Measurements from ENCODE around the gene PRSS8.

The PRSS8 gene

DNA sequence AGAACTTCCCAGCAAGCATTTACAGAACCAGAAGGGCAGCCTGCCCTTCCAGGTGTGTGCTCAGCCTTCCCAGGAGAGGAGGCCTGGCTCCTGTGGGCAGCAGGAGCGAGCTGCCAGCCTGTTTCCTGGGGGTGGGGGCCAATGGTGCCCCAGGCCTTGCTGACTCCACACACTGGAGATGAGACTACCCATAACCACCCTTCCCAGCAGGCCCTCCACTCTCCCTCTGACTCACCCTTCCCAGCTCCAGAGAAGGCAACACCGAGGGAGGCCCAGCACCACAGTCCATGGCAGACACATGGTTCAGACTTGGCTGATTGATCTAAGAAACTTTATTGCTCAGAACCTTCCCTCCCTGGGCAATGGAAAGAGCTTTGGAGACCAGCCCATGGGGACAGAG is 45.0 kb downstream of the PRSS8 start:
- no peak overlapping the region for H3K4me3 ChIP-seq (ENCODE audit: low read depth, low read length)
- TF ChIP-seq, protein P1, sequence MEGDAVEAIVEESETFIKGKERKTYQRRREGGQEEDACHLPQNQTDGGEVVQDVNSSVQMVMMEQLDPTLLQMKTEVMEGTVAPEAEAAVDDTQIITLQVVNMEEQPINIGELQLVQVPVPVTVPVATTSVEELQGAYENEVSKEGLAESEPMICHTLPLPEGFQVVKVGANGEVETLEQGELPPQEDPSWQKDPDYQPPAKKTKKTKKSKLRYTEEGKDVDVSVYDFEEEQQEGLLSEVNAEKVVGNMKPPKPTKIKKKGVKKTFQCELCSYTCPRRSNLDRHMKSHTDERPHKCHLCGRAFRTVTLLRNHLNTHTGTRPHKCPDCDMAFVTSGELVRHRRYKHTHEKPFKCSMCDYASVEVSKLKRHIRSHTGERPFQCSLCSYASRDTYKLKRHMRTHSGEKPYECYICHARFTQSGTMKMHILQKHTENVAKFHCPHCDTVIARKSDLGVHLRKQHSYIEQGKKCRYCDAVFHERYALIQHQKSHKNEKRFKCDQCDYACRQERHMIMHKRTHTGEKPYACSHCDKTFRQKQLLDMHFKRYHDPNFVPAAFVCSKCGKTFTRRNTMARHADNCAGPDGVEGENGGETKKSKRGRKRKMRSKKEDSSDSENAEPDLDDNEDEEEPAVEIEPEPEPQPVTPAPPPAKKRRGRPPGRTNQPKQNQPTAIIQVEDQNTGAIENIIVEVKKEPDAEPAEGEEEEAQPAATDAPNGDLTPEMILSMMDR (IDR thresholded peaks at IDR 0.05; ENCODE audit: low read depth, low read length): no peak

DNA sequence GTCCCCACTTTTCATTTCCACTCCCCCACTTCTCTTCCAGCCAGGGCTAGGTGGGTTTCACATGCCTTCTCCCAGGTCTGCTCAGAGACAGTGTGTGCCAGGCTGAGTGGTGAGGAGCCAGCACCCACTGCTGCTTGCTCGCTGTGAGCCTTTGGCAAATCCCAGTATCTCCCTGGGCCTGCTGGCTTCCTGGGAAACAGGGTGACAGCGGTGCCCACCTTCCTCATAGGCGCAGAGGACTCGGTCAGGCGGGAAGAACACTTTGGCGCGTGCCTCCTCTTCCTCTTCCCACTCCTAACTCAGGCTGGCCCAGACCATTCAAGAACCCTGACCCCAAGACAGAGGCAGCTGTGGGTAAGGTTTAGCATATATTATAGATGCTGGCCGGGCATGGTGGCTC is 46.3 kb downstream of the PRSS8 start:
- TF ChIP-seq, protein P1 (IDR thresholded peaks at IDR 0.05; ENCODE audit: low read depth, low read length): no peak

DNA sequence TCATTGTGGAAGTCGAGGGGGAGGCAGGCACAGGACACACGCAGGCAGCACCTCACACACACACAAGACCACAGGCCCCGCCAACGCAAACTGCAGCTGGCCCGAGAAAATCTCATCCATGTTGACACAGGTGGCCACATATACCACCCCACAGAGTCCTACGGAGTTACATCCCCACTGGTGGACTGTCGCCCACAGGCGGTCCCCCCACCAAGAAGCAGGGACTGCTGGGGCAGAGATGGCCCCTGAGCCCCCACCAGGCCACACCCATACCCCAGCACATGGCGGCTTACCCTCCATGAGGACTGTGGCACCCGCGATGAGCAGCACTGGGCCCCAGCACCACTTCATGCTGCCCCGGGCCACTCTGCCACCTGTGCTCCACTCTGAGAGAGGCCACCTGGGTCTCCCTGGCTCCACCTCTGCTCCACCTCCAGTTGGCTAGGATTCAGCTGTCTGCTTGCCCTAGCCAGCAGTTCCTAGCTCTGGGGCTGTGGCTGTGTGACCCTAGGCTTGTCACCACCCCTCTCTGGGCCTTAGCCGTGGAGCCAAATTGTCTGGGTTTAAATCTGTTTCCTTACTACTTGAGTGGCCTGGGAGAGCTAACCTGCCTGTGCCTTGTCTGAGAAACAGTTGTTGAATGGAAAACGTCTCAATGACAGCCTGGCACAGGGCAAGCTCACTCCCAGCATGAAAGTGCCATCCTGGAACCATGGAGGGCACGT is 46.9 kb downstream of the PRSS8 start, which contains the start of gene PRSS53:
TSS of gene PRSS53 (minus strand) at position 485 of the 725 bp plus-strand sequence. CDS start at position 351, 134 bp downstream.
- TF ChIP-seq, protein P1 (IDR thresholded peaks at IDR 0.05; ENCODE audit: low read depth, low read length): no peak
- no peak within 1 kb of the TSS for H3K4me3 ChIP-seq (ENCODE audit: low read depth, low read length)

More for the DNA sequence above, 46.3 kb downstream of the PRSS8 start:
- no peak overlapping the region for H3K4me3 ChIP-seq (ENCODE audit: low read depth, low read length)

DNA sequence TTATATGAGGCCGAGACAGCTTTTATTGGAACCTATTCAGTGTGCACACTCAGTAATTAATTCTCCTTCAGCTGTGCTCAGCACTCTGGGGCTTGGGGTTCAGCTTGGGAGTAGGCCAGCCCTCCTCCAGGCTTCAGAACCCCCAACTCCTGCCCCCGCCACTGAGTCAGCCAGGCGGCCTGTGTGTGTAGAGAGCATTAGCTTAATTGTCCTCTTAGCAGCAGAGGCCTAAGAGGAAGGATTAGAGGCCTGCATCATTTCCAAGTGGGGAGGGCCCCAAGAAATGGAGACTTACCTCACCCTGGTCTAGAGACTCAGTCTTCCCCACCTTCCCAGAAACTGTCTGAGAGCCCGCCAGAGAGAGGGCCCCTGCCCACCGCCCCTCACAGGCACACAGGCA is 47.6 kb downstream of the PRSS8 start:
- H3K4me3 ChIP-seq (ENCODE audit: low read depth, low read length): no peak overlapping the region
- TF ChIP-seq, protein P1 (IDR thresholded peaks at IDR 0.05; ENCODE audit: low read depth, low read length): no peak

DNA sequence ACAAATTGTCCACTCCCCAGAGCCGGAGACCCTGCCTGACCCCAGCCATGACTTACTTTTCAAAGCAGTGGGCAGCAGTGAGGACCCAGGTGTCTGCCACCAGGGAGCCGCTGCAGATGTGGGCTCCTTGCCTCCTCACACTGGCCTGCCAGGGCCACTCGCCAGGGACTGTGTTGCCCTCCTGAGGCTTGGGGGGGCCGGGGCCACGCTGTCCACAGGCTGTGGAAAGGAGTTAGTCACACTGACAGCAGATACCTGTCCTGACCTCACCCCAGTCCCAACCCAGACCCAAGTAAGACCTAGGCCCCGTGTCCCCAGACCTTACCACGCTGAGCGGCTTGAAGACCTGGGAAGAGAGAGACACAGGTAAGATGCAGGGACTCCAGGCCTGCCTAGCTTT is 48.0 kb downstream of the PRSS8 start:
- no peak overlapping the region for H3K4me3 ChIP-seq (ENCODE audit: low read depth, low read length)
- TF ChIP-seq, protein P1 (IDR thresholded peaks at IDR 0.05; ENCODE audit: low read depth, low read length): no peak

DNA sequence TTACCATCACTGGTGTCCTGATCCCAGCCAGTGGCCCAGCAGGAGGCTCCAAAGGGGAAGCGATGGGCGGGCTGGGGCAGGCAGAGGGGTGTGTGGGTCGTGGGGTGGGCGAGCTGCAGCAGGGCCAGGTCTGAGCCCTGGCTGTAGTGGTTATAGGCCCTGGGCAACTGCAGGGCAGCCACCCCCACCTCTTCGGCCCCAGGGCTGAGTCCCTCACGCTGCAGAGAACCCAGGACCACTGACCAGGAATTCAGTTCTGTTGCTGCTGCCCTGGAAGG is 49.0 kb downstream of the PRSS8 start:
- TF ChIP-seq, protein P1 (IDR thresholded peaks at IDR 0.05; ENCODE audit: low read depth, low read length): no peak
- no peak overlapping the region for H3K4me3 ChIP-seq (ENCODE audit: low read depth, low read length)

DNA sequence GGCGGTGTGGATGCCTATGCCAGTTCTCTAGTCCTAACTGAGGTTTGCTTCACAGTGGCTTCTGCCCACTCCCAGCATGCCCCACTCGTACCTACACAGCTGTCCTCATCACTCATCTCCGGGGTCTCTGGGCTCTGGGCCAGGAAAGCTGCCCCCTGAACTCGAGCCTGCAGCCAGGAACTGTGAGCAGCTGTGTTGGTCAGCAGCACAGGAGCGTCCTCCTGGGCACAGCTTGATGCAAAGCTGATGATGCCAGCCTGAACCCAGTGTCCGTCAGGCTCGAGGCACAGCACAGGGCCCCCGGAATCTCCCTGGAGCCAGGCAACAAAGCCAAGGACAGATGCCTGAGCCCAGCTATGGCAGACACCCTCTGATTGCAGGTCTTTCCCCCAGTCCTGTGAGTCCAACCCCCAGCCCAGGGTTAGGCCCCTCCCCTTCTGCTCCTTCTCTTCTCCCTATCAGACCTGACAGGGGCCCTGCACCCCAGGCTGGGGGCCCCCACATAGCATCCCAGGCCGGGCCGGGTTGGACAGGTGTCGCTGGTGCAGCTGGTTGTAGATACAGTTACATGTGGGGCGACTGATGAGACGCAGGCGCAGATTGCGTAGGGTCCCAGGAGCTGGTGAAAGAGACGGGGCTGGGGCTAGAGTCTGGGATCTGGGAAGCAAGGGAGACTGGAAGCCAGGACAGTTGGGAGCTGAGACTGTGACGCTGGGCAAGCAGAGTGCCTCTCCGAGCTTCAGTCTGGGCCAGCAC is 49.5 kb downstream of the PRSS8 start:
- TF ChIP-seq, protein P1 (IDR thresholded peaks at IDR 0.05; ENCODE audit: low read depth, low read length): no peak
- no peak overlapping the region for H3K4me3 ChIP-seq (ENCODE audit: low read depth, low read length)

Data from WI38 (cell line).